ENCODE data around the gene TTC39C.
"Not testable (repeated sequence)": the region's sequence is repeated elsewhere in the genome, so short reads cannot be mapped to it uniquely, and the experiment has no call there.

Gene TTC39C

GRCh38 chr18:24068945-24069693, 54.6 kb downstream of the TTC39C start:
- H3K4me3 ChIP-seq (ENCODE audit: low read depth, low read length), result no peak overlapping the region
- DNase-seq (ENCODE audit: low read depth), result no peak
- no peak for TF ChIP-seq CTCF (IDR thresholded peaks at IDR 0.05; ENCODE audit: low read depth, low read length)
- TF ChIP-seq MYC (IDR thresholded peaks at IDR 0.05; ENCODE audit: low read depth, low read length), result no peak
- TF ChIP-seq, protein P1, sequence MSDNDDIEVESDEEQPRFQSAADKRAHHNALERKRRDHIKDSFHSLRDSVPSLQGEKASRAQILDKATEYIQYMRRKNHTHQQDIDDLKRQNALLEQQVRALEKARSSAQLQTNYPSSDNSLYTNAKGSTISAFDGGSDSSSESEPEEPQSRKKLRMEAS (IDR thresholded peaks at IDR 0.05; ENCODE audit: low read depth, low read length), result no peak
- no peak for TF ChIP-seq POLR2A (IDR thresholded peaks at IDR 0.05; ENCODE audit: extremely low read depth, insufficient read length)

DNA sequence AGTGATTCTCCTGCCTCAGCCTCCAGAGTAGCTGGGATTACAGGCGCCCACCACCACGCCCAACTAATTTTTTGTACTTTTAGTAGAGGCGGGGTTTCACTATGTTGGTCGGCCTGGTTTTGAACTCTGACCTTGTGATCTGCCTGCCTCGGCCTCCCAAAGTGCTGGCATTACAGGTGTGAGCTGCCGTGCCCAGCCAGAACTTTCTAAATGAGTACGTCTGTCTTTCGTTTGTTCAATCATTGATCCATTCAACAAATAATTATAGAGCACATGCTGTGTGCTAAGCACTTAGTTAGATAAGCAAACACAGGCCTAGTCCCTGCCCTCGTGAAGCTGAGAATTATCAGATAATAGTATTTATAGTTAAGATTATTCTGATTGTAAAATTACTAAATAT, 56.5 kb downstream of the TTC39C start:
- TF ChIP-seq CTCF (IDR thresholded peaks at IDR 0.05; ENCODE audit: low read depth, low read length), result no peak
- TF ChIP-seq, protein P1 (IDR thresholded peaks at IDR 0.05; ENCODE audit: low read depth, low read length), result no peak
- no peak for TF ChIP-seq MYC (IDR thresholded peaks at IDR 0.05; ENCODE audit: low read depth, low read length)
- TF ChIP-seq POLR2A (IDR thresholded peaks at IDR 0.05; ENCODE audit: extremely low read depth, insufficient read length), result no peak
- H3K4me3 ChIP-seq (ENCODE audit: low read depth, low read length), result no peak overlapping the region
- DNase-seq (ENCODE audit: low read depth), result no peak

DNA sequence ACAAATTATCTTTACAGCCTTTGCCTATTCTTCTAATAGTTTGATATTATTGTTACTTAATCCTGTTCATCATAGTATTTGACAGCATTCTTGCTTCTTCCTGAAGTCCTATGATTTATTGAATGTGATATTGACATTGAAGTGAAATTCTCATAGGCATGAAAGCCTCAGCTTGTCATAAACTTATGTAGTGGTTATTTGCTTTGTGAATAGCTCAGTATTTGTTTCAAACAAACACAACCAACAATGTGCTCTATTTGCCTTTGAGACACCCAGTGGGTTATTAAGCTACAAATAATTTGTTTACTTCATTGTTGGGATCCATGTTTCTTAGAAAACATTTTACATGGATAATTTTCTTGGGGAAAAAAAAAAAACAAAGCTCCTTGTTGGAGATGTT, 57.2 kb downstream of the TTC39C start:
- DNase-seq (ENCODE audit: low read depth), result no peak
- no peak overlapping the region for H3K4me3 ChIP-seq (ENCODE audit: low read depth, low read length)
- TF ChIP-seq, protein P1 (IDR thresholded peaks at IDR 0.05; ENCODE audit: low read depth, low read length), result no peak
- TF ChIP-seq POLR2A (IDR thresholded peaks at IDR 0.05; ENCODE audit: extremely low read depth, insufficient read length), result no peak
- TF ChIP-seq CTCF (IDR thresholded peaks at IDR 0.05; ENCODE audit: low read depth, low read length), result no peak
- no peak for TF ChIP-seq MYC (IDR thresholded peaks at IDR 0.05; ENCODE audit: low read depth, low read length)

DNA sequence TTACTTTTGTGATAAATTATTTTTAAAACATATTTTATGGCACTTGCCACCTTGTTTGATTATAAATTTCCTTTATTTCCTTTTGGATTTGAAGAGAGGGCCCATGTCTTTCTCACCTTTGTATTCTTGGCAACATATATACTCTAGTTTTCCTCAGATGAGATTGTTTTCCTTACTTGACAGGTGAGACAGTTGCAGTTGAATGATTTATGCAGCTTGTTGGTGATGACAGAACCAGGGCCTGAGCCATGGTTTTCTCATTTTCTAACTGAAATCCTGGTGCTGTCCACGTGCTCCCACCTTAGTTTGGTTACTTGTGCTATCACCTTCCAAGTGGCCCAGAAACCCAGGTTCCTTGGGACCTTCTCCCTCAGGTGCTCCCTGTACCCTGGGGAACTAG, 58.2 kb downstream of the TTC39C start:
- DNase-seq (ENCODE audit: low read depth), result no peak
- TF ChIP-seq POLR2A (IDR thresholded peaks at IDR 0.05; ENCODE audit: extremely low read depth, insufficient read length), result no peak
- TF ChIP-seq, protein P1 (IDR thresholded peaks at IDR 0.05; ENCODE audit: low read depth, low read length), result no peak
- TF ChIP-seq MYC (IDR thresholded peaks at IDR 0.05; ENCODE audit: low read depth, low read length), result no peak
- TF ChIP-seq CTCF (IDR thresholded peaks at IDR 0.05; ENCODE audit: low read depth, low read length), result no peak

DNA sequence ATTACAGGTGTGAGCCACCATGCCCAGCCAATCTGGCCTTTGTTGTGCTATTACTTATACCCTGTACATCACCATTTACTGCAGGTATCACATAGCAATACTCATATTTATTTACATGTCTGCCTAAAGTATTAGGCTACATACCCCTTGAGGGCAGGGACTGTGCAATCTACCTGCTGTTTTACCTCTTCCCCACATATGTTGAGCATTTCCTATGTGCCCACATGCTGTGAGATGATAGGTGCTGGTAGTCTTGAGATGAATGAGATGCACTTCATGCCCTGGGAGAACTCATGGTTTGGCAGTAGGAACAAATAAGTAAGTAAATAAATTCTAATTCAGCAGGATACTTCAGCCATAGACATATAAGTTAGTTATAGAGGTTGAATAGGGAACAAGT, 59.2 kb downstream of the TTC39C start:
- DNase-seq (ENCODE audit: low read depth), result no peak
- TF ChIP-seq MYC (IDR thresholded peaks at IDR 0.05; ENCODE audit: low read depth, low read length), result no peak
- TF ChIP-seq CTCF (IDR thresholded peaks at IDR 0.05; ENCODE audit: low read depth, low read length), result no peak
- no peak for TF ChIP-seq POLR2A (IDR thresholded peaks at IDR 0.05; ENCODE audit: extremely low read depth, insufficient read length)
- TF ChIP-seq, protein P1 (IDR thresholded peaks at IDR 0.05; ENCODE audit: low read depth, low read length), result no peak
- no peak overlapping the region for H3K4me3 ChIP-seq (ENCODE audit: low read depth, low read length)

More for the DNA sequence above, 58.2 kb downstream of the TTC39C start:
- H3K4me3 ChIP-seq (ENCODE audit: low read depth, low read length), result no peak overlapping the region

DNA sequence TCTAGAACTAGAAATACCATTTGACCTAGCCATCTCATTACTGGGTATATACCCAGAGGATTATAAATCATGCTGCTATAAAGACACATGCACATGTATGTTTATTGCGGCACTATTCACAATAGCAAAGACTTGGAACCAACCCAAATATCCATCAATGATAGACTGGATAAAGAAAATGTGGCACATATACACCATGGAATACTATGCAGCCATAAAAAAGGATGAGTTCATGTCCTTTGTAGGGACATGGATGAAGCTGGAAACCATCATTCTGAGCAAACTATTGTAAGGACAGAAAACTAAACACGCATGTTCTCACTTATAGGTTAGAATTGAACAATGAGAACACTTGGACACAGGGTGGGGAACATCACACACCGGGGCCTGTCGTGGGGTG, 60.2 kb downstream of the TTC39C start:
- H3K4me3 ChIP-seq (ENCODE audit: low read depth, low read length); DNase-seq (ENCODE audit: low read depth): not testable (repeated sequence)

All from NB4 (cell line).